GM18873 (cell line): ENCODE measurements around the gene KLF3.
A peak's percentile ranks its signal among the peaks of the same experiment; 100 is the strongest.

ENCODE experiments used
- ATAC-seq: cut with Tn5 transposase; IDR thresholded peaks from one replicate; pipeline ENCODE4 v1.9.1; 2021; ENCODE audit warnings: mild to moderate bottlenecking, moderate library complexity, moderate number of reproducible peaks; ENCODE audit not compliant: unreplicated experiment, low FRiP score

Gene KLF3

DNA sequence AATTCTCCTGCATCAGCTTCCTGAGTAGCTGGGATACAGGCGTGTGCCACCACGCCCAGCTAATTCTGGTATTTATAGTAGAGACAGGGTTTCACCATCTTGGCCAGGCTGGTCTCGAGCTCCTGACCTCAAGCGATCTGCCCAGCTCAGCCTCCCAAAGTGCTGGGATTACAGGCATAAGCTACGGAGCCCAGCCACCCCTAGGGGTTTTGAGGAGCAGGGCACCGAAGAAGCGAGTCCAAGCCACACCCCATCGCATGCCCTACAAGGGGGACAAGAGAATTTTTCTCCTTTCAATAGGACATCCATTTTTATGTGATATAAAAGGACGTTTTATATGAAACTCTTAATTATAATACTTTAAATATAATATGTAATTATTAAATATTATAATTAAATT is 13.9 kb upstream of the KLF3 start:
- ATAC-seq = no peak

DNA sequence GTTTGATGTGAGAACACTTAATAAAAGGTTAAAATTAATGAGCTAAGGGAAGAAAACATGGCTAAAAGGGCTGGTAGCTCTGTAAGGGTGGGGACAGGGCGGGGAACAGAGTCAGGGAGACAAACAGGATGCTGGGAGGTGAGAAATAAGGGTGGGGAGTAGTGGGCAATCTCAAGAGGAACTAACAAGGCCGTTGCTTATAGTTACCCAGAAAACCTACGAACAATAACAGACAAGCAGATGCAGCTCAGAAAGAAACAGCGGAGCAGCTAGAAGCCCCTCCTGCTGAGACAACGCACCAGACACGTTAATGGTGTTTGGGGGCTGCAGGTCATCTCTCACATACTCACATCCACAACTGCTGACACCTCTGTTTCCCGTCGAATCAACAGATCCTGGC is 9.7 kb upstream of the KLF3 start:
- ATAC-seq = no peak

DNA sequence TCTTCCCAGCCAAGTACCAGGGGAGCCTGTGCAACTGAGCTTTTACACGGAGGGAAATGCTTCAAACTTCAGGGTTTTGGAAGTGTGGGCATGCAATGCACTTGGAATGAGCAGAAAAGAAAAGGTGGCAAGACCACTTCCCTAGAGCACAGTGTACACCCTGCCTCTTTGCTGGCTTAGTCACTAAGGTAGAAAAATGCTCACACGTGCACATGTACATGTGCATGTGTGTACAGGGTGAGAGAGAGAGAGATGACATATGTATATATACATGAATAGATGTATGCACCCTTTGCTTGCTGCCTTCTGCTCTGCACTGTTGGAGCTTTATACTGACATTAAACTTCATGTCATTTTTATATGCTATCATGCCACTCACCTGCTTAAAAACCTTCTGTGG is 7.9 kb upstream of the KLF3 start:
- no peak for ATAC-seq

DNA sequence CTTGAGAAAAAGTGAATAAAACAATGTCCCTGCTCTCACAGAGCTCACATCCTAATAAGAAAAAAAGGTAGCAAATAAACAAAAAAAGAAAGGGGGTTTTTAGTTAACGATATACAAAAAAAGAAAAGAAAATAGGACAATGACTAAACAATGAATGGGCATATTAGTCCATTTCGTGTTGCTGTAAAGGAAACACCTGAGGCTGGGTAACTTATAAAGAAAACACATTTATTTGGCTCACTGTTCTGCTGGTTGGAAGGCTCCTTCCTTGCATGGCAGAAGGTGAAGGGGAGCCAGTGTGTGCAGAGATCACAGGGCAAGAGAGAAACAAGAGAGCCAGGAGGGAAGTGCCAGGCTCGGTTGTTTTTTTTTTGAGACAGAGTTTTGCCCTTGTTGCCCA is 4.7 kb upstream of the KLF3 start:
- no peak for ATAC-seq

DNA sequence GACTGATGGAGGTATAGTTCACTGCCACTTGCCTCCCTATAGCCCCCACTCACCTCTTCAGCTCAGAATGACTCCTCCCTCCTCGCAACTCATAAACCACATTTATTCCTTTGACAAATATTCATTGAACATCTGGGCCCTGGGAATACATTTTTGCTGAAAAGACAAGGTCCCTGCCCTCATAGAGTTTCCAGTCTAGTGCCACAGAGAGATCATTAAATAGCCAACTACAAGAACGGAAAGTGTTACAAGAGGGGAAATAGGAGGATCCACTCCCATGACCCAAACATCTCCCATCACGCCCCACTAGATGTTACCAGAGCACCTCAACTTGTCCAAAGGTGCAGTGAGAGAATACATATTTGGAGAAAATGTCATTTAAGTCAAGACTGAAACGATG is 3.2 kb upstream of the KLF3 start:
- ATAC-seq = no peak

DNA sequence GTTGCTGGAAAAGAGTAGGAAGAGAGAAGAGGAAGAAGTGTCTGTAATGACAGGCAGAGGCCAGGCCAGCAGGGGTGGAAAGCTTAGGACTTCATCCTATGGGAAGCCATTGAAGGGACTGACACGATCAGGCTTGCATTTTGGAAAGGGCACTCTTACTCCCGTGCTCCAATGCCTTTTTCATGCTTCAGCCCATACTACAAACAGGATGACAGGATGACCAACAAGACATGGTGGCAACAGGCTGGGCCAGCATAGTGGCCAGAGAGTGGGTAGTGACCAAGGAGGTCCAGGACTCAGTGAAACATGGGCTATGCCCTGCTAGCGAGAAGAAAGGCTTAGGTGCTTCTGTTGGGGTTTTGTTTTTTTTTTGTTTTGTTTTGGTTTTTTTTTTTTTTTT is 2.6 kb upstream of the KLF3 start:
- ATAC-seq = no peak

DNA sequence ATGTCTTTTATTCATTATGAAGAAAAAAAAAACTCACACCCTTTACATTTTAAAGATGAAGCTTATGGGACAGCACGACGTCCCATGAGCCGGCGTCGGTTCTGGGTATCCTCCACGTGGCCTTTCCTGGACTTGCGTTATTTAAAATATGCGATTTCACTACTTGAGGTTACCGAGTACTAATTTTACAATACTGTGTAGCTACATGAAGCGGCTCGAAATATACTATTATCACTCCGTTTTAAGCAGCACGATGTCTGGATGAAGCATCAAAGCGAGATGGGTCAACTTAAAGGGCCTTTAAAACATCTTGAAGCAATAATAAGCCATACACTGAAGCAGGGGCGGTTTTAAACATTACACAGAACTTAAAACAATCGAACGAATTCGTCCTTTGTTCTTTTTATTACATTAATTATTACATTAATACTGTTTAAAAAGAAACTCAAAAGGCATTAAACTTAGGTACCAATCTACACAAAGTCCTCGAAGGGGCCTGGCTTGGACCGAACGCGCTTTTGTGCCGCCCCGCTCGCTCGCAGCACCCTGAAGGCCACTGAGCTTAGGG is 1.4 kb upstream of the KLF3 start:
- no peak for ATAC-seq

DNA sequence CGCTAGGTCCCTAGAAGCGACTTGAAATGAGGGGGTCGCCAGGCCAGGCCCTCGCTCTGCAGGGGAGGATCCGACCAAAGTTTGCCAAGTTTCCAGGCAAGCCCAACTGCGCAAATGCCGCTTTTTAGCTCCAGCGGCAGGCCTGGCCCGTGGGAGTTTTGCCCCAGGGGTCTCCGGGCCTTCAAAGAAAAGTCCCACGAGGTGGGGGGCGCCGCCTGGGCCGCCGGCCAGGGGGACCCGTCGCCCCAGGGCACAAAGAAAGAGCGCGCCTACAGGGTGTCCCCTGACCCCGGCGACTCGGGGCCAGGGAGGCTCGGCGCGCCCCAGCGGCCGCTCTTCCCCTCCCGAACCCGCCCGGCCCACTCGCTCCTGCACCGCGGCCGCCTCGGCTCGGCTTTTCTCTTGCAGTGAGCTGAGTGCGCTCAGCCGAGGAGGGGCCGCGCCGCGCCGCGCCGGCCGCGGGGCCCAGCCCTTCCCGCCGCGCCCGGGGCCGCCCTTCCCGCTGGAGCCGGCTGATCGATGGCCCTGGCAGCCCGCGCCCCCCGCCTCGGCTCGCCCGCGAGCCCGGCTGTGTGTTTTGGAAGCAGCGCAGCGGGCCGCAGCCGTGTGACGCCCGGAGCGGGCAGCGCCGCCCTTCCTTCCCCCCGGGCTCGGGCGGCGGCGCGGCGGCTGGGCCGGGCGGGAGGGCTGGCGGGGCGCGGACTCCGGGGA is 754 bp upstream of the KLF3 start:
- peak; percentile 11 for ATAC-seq

DNA sequence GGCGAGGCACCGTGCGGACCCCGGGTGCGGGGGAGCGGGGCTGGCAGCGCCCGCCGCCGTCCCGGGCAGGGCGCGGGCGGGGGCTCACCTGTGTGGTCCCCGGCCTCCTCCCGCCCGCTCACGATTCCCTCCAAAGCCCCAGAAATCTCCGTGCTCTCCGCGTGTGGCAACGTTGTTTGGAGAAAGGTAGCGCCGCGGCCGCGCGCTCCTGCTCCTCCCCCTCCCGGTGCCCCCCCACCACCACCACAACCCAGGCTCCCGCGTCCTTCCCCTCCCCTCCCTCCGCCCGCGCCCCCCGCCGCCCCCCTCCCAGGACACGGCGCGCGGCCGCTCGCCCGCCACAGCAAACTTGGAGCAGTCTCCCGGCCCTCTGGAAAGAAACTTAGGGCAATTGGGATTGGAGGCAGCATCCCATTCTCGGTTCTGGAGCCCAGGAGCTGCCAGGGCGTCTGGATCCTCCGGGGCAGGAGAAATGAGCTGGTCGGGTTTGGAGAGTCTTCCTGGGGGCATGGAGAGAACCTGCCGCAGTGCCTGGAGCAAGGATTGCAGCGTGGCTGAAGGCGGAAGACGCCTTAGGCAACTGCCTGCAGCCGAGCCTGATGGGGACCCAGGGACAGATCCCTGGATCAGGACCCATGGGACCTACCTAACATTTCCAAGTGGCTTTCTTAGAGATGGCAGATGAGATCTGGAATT is 855 bp downstream of the KLF3 start:
- ATAC-seq = no peak

DNA sequence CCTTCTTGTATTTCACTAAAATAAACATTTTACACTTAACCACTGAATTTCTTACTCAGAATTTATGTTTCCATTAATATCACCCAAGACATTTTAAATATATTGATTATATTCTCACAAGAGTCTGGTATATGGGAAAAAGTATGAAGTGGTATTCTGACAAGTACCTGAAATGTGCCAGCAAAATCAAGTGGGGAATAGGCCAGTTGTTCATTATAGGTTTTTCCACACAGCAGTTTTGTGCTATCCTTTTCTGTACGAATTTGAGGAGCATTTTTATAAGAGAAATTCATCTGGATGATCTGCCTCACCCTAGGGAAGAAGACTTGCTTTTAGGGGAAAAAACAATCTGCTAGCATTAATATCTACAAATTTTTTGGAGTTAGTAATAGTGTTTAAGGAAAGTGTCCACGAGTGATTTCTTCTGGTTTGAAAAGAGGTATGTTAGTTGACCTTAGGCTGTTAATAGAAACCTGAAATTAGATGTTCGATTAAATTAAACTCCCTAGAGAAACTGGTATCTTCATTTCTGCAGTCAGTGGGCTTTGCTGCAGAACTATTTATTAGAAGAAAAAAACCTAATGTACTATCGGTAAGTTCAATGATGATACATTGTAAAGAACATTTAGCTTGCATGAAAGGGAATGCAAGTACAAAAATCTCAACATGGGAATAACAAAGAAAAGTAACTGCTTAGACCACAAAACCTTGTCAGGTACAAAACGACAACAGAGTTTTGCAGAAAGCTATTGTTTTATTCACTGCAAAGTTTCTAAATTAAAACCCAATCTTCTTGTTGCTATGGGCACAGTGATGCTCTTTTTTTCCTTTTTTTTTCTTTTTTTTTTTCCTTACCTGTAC is 1.8 kb downstream of the KLF3 start:
- ATAC-seq = no peak

DNA sequence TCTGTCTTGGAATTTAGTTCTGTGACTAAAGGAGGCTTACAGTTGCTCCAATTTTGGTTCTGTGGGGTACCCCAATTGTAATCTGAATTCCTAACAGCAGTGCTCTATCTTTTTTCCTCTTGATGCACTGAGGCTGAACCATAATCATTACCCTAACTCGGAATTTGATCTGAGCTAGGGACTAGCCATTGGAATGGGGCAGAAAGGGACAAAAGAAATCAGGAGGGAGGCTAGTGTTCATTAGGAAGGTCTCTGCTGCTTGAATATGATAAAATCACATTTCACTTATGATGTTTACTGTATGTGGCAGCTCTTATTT is 2.7 kb downstream of the KLF3 start:
- no peak for ATAC-seq

DNA sequence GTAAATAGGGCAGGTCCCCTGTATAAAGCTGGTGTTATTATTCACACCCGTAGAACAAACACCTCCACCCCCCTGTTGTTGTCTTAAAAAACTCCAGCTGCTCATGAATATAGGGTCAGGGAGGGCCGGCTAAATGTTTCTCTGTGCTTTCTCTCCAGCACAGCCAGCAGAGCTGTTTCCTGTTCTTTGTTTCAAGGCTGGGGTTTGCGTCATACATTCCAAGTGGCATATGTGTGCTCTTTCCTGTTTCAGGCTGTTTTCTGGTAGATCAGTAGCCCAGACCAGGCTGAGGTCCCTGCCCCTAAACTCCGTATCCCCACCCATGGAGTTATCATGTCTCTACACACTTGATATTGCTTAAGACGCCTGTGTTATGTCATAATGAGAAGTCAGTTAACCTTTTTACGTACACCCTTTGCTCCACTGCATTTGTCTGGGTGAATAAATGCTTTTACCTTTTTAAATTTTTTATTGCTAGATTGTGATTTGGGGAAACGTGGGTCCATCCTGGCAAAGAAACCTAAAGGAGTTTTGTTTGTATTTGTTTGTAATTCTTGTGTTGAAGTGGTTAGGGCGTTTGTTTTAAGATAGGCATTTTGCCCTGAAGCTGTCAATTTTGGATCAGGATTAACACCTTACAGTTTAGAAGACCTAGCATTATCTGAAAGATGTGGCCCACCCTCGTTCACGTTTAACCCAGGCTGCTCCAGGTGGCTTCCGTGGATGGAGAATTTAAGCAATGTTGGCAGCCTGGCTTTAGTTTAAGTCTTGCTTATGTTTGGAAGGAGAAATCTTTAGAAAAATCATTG is 3.3 kb downstream of the KLF3 start:
- ATAC-seq = no peak

DNA sequence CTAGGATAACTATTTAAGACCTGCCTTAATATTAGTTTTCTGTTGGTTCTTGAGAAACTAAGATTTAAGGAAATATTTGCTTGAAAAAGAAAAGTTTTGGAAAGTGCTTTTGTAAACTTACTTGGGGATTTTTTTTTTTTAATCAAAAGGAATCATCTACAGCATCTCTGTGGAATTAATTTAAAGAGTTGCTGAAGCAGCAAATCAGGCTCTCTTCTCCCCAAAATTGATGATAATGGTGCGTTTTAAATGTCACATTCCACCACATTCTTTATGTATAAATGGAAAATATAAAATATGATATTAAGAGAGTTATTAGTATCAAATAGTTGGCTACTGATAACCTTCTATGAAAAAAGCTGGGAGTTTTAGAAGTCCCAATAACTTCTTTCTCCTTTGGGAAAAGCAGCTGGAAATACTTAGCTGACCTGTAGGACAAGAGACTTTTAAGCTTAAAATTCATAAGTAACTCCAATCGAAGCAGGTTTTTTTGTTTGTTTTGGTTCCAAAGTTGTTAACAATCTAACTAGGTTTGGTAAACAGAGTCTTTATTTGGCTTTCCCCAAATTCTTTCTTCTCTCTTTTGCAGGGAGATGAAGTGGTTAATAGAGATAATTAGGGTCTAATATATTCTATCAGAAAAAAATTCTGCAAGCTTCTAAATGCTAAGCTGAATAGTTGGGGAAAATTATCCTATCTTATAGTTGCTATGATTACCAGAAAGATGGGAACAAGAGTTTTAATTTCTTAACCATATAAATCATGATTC is 4.4 kb downstream of the KLF3 start:
- ATAC-seq = no peak

DNA sequence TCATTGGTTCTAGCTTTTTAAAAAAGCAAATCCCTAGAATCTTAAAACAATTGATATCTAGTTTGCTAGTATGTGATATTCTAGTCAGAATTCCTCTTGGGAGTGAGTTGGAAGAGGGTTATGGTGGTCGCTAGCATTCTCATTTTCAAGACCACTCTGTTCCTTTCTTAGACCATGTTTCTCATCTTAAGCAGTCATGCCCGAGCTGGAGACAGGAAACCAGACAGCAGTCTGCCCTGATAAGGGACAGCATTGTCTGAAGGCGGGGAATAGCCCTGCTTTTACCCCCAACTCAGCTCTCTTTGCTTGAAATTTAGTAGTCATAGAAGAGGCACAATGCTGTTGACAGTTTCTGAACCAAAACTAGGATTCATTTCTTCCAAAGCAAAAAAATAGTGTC is 5.2 kb downstream of the KLF3 start:
- ATAC-seq = no peak

DNA sequence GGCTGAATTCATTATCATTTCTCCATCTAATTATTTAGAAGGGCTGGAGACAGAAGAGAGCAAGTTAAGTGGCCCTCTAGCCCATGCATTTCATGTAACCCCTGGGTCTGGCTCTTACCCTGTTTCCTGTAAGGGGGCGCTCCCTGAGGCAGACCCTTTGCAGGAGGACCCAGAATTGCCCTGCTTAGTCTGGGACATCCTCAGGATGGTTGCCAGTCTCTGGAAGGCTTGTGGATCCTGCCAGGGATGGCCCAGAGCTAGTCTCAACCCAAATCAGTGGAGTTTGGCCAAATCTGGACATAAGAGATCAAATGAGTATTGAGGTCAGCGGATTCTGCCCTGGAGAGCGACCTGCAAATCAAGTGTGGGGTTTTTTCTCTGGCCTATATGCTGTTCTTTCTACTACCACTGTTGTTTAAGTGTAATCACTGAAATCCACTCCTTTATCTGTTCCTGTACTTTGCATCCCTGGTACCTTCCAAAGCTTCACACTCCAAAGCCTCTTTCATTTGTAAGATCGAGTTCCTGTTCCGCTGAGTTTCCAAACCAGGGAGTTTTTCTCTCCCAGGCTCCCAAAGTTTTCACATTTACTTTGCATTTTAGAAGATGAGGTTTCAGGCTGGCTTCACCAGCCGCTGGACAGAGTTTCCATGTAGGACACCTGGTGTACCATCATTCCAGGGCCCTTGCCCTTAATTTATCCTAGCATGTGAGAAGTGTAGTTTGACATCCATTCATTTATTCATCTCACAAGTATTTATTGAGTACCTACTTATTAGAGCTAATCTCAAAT is 6.3 kb downstream of the KLF3 start:
- no peak for ATAC-seq

DNA sequence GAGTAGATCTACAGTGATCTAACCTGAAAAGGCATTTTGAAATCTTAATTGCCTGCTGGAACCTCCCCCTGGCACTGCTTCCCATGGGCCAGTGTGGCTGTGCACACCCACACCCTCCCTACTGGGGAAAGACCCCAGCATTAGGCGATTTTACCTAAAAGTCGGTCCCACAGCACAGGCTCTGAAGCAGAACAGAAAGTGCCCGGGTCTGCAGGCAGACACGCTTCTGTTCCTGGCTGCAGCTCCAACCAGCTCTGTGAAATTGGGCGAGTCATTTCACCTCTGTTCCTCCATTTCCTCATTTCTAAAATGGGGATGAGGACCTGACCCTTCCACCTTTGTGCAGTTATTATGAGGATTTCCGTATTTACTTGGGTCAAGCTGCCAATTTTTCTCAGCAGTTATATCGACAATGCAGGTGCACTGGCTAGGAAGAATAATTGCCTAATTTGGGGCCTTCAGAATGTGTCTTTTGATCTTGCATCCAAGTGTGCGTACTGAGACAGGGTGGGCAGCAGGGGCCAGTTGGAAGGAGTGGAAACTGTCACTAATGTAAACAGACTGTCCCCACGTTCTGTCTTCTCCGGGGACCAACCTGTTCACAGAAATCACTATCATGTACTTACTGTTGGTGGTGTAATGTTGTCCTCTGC is 7.1 kb downstream of the KLF3 start:
- no peak for ATAC-seq

DNA sequence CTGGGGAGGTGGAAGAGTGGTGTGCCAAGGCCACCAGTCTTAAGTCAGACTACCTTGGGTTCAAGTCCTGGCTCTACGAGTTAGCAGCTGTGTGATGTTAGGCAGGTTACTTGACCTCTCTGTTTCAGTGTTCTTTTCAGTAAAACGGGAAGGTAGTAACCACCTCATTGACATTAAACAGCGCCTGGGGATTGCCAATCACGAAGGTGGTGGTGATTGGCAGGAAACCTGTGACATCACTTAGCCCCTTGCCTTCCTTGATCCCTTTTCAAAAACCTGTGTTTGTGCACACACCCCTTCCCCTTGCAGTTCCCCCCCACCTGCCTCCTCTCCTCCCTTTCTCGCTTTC is 7.6 kb downstream of the KLF3 start:
- no peak for ATAC-seq

DNA sequence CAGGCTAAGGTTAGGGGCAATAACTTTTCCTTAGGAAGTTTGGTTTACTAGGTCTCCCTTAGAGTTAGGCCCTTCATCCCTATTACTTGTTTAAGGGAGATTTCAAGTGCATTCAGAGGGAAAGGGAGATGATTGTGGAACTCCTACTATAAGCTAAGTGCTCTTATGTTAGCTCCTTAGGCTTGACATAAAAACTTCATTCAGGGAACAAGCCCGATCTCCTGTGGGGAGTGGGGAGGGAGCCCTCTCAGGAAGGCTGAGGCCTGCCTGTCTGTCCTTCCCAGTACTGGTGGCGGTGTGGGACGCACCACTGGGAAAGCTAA is 8.0 kb downstream of the KLF3 start:
- no peak for ATAC-seq
